ENCODE results near the gene GPR179.

The GPR179 gene

DNA sequence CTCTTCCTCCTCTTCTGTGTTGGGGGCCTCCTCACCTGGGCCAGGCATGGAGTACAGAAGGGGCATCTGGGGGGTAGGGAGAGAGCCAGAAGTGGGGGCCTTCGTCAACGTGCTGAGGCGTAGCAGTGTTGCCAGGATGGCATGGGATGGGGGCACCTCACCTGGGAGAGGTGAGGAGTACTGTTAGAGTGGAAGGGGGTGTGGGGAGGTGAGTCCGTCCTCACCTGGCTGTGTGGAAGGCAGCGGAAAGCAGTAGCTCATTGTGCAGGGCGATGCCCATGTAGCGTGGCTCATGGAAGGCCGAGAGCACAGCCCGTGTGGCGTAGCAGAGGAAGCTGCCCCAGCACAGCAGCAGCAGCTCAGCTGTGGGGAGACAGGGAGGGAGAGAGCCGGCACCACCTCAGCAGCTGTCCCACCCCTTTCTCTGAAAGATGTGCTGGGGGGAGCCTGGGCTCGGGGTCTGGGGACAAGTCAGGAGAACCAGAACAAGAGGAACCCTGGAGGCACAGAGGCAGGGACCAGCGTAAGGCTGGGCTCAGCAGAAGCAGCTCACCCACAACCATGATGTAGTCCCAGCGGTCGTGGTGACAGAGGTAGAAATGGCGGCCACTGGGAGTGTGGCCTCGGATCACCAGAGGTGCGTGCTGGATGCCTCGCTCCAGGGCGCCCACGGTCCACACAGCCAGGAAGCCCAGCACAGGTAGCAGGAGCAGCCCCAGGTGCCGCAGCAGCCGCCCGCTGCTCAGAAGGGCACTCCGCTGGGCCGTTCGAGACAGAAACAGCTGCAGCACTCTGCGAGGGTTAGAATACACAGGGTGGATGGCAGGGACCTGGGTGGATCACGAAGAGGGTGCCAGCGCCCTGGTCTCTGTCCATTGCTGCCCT lies 9.0 kb downstream of the GPR179 start:
- TF ChIP-seq, protein P1, sequence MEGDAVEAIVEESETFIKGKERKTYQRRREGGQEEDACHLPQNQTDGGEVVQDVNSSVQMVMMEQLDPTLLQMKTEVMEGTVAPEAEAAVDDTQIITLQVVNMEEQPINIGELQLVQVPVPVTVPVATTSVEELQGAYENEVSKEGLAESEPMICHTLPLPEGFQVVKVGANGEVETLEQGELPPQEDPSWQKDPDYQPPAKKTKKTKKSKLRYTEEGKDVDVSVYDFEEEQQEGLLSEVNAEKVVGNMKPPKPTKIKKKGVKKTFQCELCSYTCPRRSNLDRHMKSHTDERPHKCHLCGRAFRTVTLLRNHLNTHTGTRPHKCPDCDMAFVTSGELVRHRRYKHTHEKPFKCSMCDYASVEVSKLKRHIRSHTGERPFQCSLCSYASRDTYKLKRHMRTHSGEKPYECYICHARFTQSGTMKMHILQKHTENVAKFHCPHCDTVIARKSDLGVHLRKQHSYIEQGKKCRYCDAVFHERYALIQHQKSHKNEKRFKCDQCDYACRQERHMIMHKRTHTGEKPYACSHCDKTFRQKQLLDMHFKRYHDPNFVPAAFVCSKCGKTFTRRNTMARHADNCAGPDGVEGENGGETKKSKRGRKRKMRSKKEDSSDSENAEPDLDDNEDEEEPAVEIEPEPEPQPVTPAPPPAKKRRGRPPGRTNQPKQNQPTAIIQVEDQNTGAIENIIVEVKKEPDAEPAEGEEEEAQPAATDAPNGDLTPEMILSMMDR (IDR thresholded peaks at IDR 0.05; ENCODE audit: low read length, missing control alignments), result no peak
- DNase-seq (ENCODE audit: low read depth), result no peak
- no peak overlapping the region for H3K4me3 ChIP-seq (replicated peaks; ENCODE audit: low read depth, low read length)

GRCh38 chr17:38333635-38334295 lies 10.0 kb downstream of the GPR179 start:
- TF ChIP-seq, protein P1 (IDR thresholded peaks at IDR 0.05; ENCODE audit: low read length, missing control alignments), result peak; percentile 65
- H3K4me3 ChIP-seq (replicated peaks; ENCODE audit: low read depth, low read length), result no peak overlapping the region
- DNase-seq (ENCODE audit: low read depth), result peak; percentile 32

DNA sequence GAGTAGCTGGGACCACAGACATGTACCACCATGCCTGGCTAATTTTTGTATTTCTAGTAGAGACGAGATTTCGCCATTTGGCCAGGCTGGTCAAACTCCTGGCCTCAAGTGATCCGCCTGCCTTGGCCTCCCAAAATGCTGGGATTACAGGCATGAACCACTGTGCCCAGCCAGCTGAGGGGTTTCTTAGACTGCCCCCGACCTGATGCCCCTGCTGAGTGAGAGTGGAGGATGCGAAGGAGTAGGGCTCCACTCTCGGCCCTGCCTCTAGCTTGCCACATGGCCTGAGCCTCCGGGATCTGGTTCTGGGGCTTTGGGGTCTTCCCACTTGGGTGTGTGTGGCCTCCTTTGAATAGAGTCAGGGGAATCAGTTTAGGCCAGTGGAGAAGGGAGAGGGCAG lies 11.0 kb downstream of the GPR179 start:
- H3K4me3 ChIP-seq (replicated peaks; ENCODE audit: low read depth, low read length), result no peak overlapping the region
- DNase-seq (ENCODE audit: low read depth), result no peak
- TF ChIP-seq, protein P1 (IDR thresholded peaks at IDR 0.05; ENCODE audit: low read length, missing control alignments), result no peak

GRCh38 chr17:38330941-38331411 lies 12.8 kb downstream of the GPR179 start:
- TF ChIP-seq, protein P1 (IDR thresholded peaks at IDR 0.05; ENCODE audit: low read length, missing control alignments), result no peak
- no peak for DNase-seq (ENCODE audit: low read depth)
- no peak overlapping the region for H3K4me3 ChIP-seq (replicated peaks; ENCODE audit: low read depth, low read length)

- TF ChIP-seq, protein P1 (IDR thresholded peaks at IDR 0.05; ENCODE audit: low read length, missing control alignments), result no peak
- DNase-seq (ENCODE audit: low read depth), result no peak
- H3K4me3 ChIP-seq (replicated peaks; ENCODE audit: low read depth, low read length), result no peak overlapping the region
These were observed 13.7 kb downstream of the GPR179 start for GRCh38 chr17:38329808-38330730.

DNA sequence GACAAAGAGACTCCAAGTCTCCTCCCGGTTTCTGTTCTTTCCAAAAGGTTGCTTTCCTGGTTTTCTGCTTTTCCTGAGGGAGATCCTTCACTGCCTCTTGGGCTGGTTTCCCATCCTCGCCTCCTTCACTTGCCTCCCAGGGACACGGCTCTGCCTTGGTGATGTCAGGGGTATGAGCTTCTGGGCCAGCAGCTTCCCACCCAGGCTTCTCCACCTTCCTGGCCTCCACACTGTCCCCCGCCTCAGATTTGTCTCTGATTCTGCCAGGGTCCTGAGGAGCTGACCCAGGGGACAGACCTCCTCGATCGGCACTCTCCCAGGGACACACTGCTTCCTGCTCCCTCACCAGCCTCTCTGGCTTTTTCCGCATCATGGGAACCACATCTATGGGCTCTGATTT lies 14.5 kb downstream of the GPR179 start:
- TF ChIP-seq, protein P1 (IDR thresholded peaks at IDR 0.05; ENCODE audit: low read length, missing control alignments), result no peak
- no peak overlapping the region for H3K4me3 ChIP-seq (replicated peaks; ENCODE audit: low read depth, low read length)
- no peak for DNase-seq (ENCODE audit: low read depth)

Data from fibroblast of pulmonary artery (primary cell).